NOMO-1 treated with DMSO at 0.1 percent for 48 hours (cell line): ENCODE results near the gene MMP26.
"Not testable (repeated sequence)": the region's sequence is repeated elsewhere in the genome, so short reads cannot be mapped to it uniquely, and the experiment has no call there.

Source experiments
- DNase-seq: peaks from one replicate; lab custom pipeline; 2025; ENCODE audit not compliant: unreplicated experiment; lab: John Stamatoyannopoulos, UW

The MMP26 gene

DNA sequence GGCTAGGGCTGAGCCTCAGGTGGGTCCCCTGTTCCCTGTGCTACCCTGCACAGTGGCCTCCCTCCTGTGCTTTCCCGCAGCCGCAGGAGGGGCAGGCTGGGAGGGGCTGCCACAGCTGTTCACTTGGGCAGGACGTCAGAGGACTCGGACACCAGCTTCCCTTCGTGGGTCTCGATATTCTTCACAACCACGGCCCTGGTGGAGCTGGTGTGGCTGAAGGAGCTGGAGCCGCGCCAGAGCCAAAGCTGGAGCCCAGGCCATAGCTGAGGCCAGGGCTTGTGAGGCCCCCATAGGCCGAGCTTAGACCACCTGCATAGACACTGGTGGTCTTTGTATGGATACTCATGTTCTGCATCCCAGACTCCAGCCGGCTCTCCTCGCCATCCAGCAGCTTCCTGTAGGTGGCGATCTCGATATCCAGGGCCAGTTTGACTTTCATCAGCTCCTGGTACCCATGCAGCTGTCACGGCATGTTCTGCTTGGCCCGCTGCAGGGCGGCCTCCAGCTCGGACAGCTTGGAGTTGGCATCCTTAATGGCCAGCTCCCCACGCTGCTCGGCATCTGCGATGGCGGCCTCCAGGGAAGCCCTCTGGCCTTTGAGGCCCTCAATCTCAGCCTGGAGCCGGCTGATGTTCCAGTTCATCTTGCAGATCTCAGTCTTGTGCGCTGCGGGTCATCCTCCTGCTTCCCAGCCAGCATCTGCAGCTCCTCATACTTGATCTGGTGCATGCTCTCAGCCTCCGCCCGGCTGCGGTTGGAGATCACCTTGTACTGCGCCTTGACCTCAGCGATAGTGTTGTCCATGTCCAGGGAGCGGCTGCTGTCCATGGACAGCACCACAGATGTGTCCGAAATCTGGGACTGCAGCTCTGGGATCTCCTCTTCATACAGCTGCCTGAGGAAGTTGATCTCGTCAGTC is 18.3 kb downstream of the MMP26 start:
- not testable (repeated sequence) for DNase-seq

DNA sequence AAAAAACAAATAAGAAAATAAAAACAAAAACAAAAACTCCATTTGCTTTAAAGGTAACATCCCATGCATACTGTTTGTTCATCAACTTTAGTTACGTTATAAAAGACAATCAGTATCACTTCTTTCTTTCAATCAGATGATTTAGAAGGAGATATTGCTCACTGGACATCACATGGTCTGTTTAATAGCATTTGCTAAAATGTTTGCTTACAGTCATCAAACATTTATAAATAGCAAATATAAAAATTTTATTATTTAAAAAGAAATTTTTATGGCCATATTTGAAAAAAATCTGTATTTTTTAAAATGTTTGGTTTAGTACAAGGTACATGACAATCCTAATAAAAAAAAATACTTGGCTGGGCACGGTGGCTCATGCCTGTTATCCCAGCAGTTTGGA is 22.6 kb downstream of the MMP26 start:
- DNase-seq, result no peak

GRCh38 chr11:4740735-4741134 is 36.2 kb downstream of the MMP26 start:
- no peak for DNase-seq

GRCh38 chr11:4748438-4748837 is 43.9 kb downstream of the MMP26 start:
- DNase-seq, result no peak

DNA sequence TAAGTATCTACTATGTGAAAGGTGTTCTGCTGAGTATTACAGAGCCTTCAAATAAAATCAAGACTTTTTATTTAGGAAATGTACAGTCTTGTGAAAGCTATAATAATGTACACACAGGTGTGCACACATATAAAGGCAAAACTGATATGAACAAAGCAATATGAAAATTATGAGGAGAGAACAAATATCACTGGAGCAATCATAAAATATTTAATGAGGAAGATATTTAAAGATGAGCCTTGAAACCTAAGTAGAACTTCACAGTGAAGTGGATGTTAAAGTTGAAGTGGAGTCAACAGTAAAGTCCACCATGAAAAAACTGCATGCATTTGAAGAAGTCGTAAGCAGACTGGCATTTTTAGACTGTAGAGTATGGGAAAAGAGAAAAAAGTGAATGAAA is 46.6 kb downstream of the MMP26 start:
- no peak for DNase-seq
